ENCODE data around the gene CDK17.

CDK17 gene

GRCh38 chr12:96294831-96295230 is 105.4 kb downstream of the CDK17 start:
- no peak overlapping the region for H3K27ac ChIP-seq
- no peak for TF ChIP-seq CTCF (IDR thresholded peaks at IDR 0.05)
- H3K4me3 ChIP-seq, result no peak overlapping the region
- DNase-seq (ENCODE audit: low spot score), result no peak

DNA sequence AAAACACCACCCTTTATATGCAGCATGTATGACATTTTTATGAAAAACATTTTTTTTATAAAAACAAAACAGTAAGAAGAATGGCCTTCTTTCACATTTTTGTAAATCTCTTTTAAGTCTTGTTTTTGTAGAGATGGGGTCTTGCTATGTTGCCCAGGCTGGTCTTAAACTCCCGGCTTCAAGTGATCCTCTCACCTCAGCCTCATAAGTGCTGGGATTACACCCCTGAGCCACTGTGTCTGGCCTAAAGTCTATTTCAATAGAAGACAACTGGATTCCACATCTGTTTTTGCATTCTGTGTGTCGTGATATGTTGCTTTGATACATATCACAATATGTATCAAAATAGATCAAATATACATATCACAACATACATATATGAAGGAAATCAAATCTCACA is 107.1 kb downstream of the CDK17 start:
- Histone ChIP-seq H3K4me3 (no peak overlapping the region), H3K27ac (no peak overlapping the region)
- no peak for TF ChIP-seq CTCF (IDR thresholded peaks at IDR 0.05)
- no peak for DNase-seq (ENCODE audit: low spot score)

GRCh38 chr12:96289067-96289466 is 111.2 kb downstream of the CDK17 start:
- no peak overlapping the region for H3K27ac ChIP-seq
- no peak for TF ChIP-seq CTCF (IDR thresholded peaks at IDR 0.05)
- H3K4me3 ChIP-seq, result no peak overlapping the region
- no peak for DNase-seq (ENCODE audit: low spot score)

GRCh38 chr12:96285158-96285557 is 115.1 kb downstream of the CDK17 start:
- peak overlapping the region in 1 of 2 donors; percentile 15 for H3K27ac ChIP-seq
- no peak for TF ChIP-seq CTCF (IDR thresholded peaks at IDR 0.05)
- H3K4me3 ChIP-seq, result no peak overlapping the region
- no peak for DNase-seq (ENCODE audit: low spot score)

- H3K4me3 ChIP-seq, result no peak overlapping the region
- no peak for TF ChIP-seq CTCF (IDR thresholded peaks at IDR 0.05)
Observed at GRCh38 chr12:96274331-96274730, 125.9 kb downstream of the CDK17 start.

GRCh38 chr12:96271469-96272199 is 128.6 kb downstream of the CDK17 start:
- TF ChIP-seq CTCF (IDR thresholded peaks at IDR 0.05), result no peak
- Histone ChIP-seq H3K27ac (no peak overlapping the region), H3K4me3 (no peak overlapping the region)
- DNase-seq (ENCODE audit: low spot score), result no peak

More at GRCh38 chr12:96274331-96274730, 125.9 kb downstream of the CDK17 start:
- no peak for DNase-seq (ENCODE audit: low spot score)
- no peak overlapping the region for H3K27ac ChIP-seq

GRCh38 chr12:96266238-96266637 is 134.0 kb downstream of the CDK17 start:
- H3K4me3 ChIP-seq, result no peak overlapping the region
- H3K27ac ChIP-seq, result no peak overlapping the region
- no peak for DNase-seq (ENCODE audit: low spot score)
- TF ChIP-seq CTCF (IDR thresholded peaks at IDR 0.05), result no peak

All from coronary artery (tissue), 2 donors.